Osteoblast (primary cell): ENCODE data around the gene APBA2. TPM values are rescaled to one million over a fixed set of nuclear protein-coding genes. Genes with fewer than 3 reads are reported as not detected.
A peak's percentile ranks its signal among the peaks of the same experiment; 100 is the strongest.

Source experiments
- DNase-seq: peaks from one replicate; pipeline ENCODE4 v3.0.0; 2011; ENCODE audit warnings: low spot score, mixed read lengths; ENCODE audit not compliant: insufficient read length; ENCODE audit errors: missing footprints
- H2AFZ ChIP-seq: 2 replicates; pipeline ENCODE4 v1.6.0; 2011; ENCODE audit warnings: mild to moderate bottlenecking, low read length
- H3K27ac ChIP-seq: 2 replicates; pipeline ENCODE4 v1.5.1; 2011; ENCODE audit warnings: mild to moderate bottlenecking, low read depth, low read length, moderate library complexity
- H3K27me3 ChIP-seq: 2 replicates; pipeline ENCODE4 v1.6.0; 2012; ENCODE audit warnings: mild to moderate bottlenecking, control low read depth, inconsistent platforms, low read length, moderate library complexity; ENCODE audit not compliant: insufficient read depth
- H3K36me3 ChIP-seq: 2 replicates; pipeline ENCODE4 v1.5.1; 2011; ENCODE audit warnings: mild to moderate bottlenecking, low read length, control low read depth, moderate library complexity; ENCODE audit not compliant: insufficient read depth
- H3K4me1 ChIP-seq: 2 replicates; pipeline ENCODE4 v1.5.1; 2011; ENCODE audit warnings: mild to moderate bottlenecking, low read length, control low read depth, moderate library complexity; ENCODE audit not compliant: insufficient read depth
- H3K4me2 ChIP-seq: 2 replicates; pipeline ENCODE4 v1.6.0; 2011; ENCODE audit warnings: mild to moderate bottlenecking, low read length; ENCODE audit not compliant: insufficient read depth
- H3K4me3 ChIP-seq: fragments of 200-600 bp; sonication (generic); 3 replicates; pipeline ENCODE4 v1.5.1; 2012; ENCODE audit warnings: mild to moderate bottlenecking, low read length, inconsistent platforms; ENCODE audit not compliant: insufficient read depth
- H3K79me2 ChIP-seq: 2 replicates; pipeline ENCODE4 v1.6.0; 2012; ENCODE audit warnings: mild to moderate bottlenecking, low read length, control low read depth, inconsistent platforms; ENCODE audit not compliant: insufficient read depth
- H3K9me3 ChIP-seq: 2 replicates; pipeline ENCODE4 v1.5.1; 2011; ENCODE audit warnings: low read depth, low read length, control low read depth
- H4K20me1 ChIP-seq: 2 replicates; pipeline ENCODE4 v1.6.0; 2012; ENCODE audit warnings: mild to moderate bottlenecking, low read length, control low read depth; ENCODE audit not compliant: insufficient read depth
- total RNA-seq: library from RNA; depleted of rRNA; stranded (reverse); fragments of >200 nt; gene quantifications from 2 replicates; pipeline ENCODE4 v1.2.3, GENCODE V29; 2012
- TF ChIP-seq, protein P1 (sequence below): IDR thresholded peaks from 2 replicates; pipeline ENCODE4 v1.5.1; 2011; ENCODE audit warnings: mild to moderate bottlenecking, low read depth, low read length, moderate library complexity; ENCODE audit errors: extremely low read depth

APBA2 gene
- total RNA-seq, 1 donor, result 6.2 TPM

DNA sequence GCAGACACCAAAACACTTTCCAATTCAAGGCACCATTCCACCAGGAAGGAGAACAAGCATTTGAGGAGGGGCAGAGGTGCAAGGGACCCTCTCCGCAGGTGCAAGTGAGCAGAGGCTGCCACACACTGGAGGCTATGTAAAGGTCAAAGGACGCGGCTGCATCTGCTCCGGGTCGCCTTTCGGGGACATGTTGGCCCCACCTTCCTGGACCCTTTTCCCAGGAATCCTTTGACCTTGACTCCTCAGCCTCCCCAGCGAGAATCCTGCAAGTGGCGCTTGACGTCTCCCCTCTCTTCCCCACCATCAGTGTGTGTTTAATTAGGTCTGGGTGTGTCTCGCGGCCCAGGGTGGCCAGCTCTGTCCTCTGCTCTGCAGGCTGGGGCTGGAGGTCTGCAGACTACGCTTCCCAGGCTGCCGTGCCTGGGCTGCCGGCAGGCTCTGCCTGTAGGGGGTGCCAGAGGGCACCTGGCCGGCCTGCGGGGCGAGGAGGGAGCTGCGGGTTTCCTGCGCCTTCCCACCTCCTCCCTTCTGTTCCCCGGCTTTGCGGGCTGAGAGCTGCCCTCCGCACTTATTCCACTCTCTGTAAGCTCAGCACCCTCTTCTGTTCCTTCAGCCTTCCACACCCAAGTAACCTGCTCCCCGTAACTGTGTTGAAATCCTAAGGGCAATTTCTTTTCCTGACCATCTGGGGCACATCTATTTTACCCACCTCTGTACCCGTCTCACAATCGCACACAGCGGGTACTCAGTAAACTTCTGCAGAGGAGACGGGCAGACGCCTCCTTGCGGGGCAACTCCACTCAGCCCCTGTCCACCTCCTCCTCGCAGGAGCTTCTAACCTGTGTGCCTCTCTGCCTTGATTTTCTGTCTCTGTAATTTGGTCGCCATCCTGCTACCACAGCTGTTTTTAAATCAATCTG lies 254.0 kb downstream of the APBA2 start:
- Histone ChIP-seq H3K4me1 (peaks cover 21% of the 10 kb centered on the region), H2AFZ (peak overlapping the region; percentile 89), H3K9me3 (no peaks in the 10 kb centered on the region), H3K36me3 (no peaks in the 10 kb centered on the region), H3K27ac (no peak overlapping the region), H3K4me3 (peak overlapping the region; percentile 55), H3K79me2 (no peaks in the 10 kb centered on the region), H3K27me3 (peaks cover 5% of the 10 kb centered on the region), H3K4me2 (peak overlapping the region; percentile 80), H4K20me1 (no peaks in the 10 kb centered on the region)
- TF ChIP-seq, protein P1, sequence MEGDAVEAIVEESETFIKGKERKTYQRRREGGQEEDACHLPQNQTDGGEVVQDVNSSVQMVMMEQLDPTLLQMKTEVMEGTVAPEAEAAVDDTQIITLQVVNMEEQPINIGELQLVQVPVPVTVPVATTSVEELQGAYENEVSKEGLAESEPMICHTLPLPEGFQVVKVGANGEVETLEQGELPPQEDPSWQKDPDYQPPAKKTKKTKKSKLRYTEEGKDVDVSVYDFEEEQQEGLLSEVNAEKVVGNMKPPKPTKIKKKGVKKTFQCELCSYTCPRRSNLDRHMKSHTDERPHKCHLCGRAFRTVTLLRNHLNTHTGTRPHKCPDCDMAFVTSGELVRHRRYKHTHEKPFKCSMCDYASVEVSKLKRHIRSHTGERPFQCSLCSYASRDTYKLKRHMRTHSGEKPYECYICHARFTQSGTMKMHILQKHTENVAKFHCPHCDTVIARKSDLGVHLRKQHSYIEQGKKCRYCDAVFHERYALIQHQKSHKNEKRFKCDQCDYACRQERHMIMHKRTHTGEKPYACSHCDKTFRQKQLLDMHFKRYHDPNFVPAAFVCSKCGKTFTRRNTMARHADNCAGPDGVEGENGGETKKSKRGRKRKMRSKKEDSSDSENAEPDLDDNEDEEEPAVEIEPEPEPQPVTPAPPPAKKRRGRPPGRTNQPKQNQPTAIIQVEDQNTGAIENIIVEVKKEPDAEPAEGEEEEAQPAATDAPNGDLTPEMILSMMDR, result peak; percentile 77
- DNase-seq, result peak; percentile 98

DNA sequence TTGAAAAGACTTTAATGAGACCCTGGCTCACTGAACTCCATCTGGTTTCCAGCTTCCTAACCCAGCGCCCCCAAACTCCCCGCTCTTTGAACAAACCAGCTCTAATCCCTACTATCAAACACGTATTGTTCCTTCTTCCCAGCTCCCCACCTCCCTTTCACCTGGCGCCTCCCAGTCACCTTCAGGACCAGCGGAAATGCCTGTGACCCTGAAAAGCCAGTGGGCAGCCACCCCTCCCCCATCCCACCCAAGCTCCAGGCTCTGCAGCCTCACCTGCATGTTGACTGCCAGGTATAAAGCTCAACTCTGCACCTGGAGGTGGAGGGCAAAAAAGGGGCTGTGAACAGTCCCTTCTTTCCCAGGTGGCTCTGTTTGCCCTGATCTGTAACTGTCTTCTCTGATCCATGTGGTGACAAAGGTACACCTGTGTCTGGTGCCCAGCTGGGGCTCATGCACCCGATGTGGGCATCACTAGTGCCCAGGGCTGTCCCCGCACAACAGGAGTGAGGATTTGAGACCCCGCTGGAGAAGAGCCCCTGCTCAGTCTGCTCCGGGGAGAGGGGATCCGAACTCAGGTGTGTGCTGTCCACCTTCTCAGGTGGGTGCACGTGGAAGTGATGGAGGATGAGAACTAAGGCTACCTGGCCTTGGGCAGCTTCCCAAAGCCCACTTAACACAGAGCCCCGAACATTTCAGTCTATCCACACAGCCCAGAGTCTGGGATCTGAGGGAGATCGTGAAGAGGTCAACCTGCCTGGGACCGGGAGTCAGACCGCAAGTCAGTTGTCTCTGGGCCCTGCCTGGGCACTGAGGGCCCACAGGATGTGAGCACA lies 254.9 kb downstream of the APBA2 start:
- no peak for DNase-seq
- H2AFZ ChIP-seq, result peak overlapping the region; percentile 89
- H3K27ac ChIP-seq, result no peak overlapping the region
- peaks cover 21% of the 10 kb centered on the region for H3K4me1 ChIP-seq
- H3K4me3 ChIP-seq, result no peak overlapping the region
- H3K36me3 ChIP-seq, result no peaks in the 10 kb centered on the region
- H3K27me3 ChIP-seq, result peaks cover 5% of the 10 kb centered on the region
- no peaks in the 10 kb centered on the region for H3K79me2 ChIP-seq
- no peaks in the 10 kb centered on the region for H4K20me1 ChIP-seq
- TF ChIP-seq, protein P1, result no peak
- H3K9me3 ChIP-seq, result no peaks in the 10 kb centered on the region
- peak overlapping the region; percentile 80 for H3K4me2 ChIP-seq

DNA sequence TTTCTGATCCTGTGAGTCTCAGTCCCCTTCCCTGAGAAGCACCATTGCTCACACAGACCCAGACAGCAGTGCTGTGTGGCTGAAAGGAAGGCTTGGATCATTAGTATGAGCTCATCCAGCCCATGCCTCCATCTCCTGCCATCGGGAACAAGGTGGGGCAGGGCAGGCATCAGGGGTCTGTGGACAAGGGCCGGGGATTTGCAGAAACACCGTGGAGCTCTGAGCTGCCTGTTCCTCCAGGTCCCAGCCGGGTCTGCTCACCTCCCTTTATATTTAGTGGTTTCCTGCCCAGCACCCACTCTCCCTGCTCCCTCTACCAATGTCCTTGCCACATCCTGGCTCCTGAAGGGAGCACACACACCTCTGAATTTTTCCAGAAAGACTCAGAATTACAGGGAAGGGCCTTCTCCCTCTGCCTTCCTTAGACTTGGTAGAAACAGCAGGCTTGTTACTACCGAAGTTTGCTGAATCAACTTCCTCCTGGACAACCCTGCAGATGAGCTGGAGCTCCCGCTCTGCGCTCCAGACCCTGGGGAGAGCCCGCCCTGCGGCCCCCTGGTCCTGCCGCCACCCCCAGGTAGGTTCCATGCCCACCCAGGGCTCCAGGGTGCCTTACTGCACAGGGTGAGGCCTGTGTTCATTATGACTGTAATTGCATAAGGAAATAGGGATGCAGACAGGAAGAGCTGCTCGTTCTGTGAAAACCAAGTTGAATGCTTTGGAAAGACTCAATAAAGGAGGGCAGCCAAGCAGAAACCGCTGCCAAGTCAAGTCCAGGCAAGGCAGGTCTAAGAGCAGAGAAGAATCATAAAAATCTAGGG lies 255.7 kb downstream of the APBA2 start:
- Histone ChIP-seq H3K4me1 (peaks cover 21% of the 10 kb centered on the region), H3K79me2 (no peaks in the 10 kb centered on the region), H3K4me2 (no peak overlapping the region), H3K4me3 (no peak overlapping the region), H2AFZ (peak overlapping the region; percentile 41), H3K36me3 (no peaks in the 10 kb centered on the region), H3K27me3 (peaks cover 5% of the 10 kb centered on the region), H3K9me3 (no peaks in the 10 kb centered on the region), H4K20me1 (no peaks in the 10 kb centered on the region), H3K27ac (no peak overlapping the region)
- DNase-seq, result peak; percentile 72
- TF ChIP-seq, protein P1, result no peak
